Measurements from ENCODE around the gene CLDN19.

DNA sequence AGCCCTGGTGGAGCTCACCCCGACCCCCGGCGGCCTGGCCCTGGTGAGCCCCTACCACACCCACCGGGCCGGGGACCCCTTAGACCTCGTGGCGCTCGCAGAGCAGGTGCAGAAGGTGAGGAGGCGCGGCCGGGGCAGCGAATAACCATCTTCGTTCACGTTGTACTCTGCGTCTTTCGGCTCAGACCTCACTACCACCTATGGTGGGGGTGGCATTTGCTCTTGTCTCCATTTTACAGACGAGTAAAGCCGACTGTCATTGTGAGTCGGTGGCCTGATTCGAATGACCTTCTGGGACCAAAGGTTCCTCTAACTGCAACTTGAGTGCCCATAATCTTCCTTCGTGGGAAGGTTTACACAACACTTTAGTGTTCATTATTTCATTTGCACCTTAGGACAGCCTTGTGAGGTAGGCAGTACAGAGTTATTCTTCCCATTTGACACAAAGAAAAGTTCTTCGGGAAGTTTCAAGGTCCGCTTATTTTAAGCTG is 27.5 kb upstream of the CLDN19 start:
- TF ChIP-seq CTCF (IDR thresholded peaks at IDR 0.05) (no peak), POLR2A (IDR thresholded peaks at IDR 0.05) (no peak)
